Hematopoietic multipotent progenitor cell treated with erythropoietin and hydrocortisone succinate and interleukin-3 and kit ligand, for 17 days (in vitro differentiated cells): ENCODE data around the gene ARF3.

Source experiments
- DNase-seq: peaks from one replicate; pipeline ENCODE4 v3.0.0-alpha.2; 2015; ENCODE audit warnings: low spot score

The ARF3 gene

DNA sequence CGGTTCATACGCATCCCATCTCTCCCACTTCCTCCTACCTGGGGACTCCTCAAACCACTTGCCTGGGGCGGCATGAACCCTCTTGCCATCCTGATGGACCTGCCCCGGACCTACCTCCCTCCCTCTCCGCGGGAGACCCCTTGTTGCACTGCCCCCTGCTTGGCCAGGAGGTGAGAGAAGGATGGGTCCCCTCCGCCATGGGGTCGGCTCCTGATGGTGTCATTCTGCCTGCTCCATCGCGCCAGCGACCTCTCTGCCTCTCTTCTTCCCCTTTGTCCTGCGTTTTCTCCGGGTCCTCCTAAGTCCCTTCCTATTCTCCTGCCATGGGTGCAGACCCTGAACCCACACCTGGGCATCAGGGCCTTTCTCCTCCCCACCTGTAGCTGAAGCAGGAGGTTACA is 24.5 kb upstream of the ARF3 start:
- DNase-seq: no peak

DNA sequence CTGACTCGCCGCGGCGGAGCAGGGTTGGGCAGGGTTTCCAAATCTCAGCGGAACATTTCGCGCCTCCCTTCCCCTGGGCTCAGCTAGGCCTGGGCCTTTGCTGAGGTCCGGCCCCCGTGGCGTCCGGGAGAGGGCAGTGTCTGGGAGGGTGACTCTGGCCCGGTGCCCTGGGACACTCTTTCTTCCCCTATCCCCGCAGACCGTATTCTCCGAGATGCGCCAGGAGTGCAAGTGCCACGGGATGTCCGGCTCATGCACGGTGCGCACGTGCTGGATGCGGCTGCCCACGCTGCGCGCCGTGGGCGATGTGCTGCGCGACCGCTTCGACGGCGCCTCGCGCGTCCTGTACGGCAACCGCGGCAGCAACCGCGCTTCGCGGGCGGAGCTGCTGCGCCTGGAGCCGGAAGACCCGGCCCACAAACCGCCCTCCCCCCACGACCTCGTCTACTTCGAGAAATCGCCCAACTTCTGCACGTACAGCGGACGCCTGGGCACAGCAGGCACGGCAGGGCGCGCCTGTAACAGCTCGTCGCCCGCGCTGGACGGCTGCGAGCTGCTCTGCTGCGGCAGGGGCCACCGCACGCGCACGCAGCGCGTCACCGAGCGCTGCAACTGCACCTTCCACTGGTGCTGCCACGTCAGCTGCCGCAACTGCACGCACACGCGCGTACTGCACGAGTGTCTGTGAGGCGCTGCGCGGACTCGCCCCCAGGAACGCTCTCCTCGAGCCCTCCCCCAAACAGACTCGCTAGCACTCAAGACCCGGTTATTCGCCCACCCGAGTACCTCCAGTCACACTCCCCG is 23.9 kb upstream of the ARF3 start:
- no peak for DNase-seq

DNA sequence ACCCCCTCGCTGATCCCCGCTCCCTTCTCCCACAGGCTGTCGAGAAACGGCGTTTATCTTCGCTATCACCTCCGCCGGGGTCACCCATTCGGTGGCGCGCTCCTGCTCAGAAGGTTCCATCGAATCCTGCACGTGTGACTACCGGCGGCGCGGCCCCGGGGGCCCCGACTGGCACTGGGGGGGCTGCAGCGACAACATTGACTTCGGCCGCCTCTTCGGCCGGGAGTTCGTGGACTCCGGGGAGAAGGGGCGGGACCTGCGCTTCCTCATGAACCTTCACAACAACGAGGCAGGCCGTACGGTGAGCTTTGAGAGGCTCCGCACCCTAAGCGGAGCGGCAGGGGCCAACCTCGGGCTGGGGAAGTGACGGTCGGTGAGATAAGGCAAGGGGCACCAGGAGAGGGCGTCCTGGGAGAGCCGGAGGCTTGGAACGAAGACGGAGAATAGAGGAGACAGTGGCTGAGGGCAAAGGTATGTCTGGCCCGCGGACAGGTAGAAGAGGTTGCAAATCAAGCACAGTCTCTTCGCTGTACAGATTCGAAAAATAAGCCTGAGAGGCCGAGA is 23.2 kb upstream of the ARF3 start:
- no peak for DNase-seq

DNA sequence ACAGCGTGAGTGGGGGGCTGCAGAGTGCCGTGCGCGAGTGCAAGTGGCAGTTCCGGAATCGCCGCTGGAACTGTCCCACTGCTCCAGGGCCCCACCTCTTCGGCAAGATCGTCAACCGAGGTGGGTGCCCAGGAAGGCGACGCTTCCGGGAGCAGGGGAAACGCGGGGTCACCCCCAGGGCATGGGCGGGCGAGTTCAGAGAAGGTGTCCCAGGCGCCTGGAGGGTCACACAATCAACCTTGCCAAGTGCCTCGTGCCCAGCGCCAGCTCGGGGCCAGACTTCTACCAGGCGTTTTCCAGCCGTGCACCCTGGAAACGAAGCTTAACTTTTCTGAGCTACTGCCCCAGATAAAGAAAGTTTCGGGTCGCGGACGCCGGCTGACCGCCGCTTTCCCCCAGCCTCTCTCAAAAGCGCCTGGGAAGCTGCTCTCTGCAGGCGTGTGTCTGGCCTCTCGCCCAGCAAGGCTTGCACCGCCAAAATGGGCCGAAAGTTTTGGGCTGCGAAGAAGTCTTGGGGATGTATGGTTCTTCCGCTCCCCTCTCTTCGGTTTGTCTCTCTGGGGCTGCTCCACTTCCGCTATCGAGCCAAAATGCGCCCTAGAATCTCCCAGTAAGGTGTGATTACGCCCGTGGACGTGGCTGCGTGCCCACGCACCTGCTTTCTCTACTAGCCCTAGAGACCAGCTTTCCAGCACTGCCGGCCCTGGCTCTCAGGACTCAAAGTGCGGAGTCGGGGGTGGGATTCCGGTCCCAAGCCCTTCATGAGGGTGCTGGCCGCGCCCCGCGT is 22.5 kb upstream of the ARF3 start:
- DNase-seq: no peak

DNA sequence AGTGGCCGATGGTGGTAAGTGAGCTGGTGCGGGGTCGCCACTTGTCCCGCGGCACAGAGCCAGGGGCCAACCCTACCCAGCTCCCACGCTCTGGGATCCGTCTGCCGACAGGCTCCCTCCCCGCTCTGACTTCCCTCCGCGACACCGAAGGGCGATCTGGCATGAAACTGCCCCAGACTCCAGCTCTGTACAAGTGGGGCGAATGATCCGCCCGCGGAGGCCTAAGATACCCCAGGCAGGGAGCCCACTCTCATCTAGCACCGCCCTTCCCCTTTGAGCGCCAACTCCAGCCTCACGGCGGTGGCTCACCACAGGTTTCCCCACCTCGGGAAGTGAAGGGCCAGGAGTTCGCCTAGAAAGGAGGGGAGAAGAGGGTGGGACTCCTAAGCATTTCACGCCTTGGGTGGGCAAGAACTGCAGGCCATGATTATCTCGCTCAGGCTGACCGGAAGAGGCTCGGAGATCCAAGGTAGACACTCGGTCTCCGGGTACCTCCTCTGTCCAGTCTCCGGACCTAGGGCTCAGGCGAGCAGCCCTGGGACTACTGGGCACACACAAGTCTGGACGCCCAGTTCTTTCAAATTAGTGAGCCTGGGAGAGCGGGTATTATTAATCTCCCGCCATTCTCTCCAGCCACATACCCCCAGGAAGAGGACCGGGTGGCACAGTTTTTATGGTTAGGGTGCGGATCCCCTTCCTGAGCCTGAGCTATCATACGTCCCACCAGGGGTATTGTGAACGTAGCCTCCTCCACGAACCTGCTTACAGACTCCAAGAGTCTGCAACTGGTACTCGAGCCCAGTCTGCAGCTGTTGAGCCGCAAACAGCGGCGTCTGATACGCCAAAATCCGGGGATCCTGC is 21.7 kb upstream of the ARF3 start:
- no peak for DNase-seq

DNA sequence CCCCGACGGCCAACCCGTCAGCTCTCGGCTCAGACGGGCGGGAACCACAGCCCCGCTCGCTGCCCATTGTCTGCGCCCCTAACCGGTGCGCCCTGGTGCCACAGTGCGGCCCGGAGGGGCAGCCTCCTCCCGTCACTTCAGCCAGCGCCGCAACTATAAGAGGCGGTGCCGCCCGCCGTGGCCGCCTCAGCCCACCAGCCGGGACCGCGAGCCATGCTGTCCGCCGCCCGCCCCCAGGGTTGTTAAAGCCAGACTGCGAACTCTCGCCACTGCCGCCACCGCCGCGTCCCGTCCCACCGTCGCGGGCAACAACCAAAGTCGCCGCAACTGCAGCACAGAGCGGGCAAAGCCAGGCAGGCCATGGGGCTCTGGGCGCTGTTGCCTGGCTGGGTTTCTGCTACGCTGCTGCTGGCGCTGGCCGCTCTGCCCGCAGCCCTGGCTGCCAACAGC is 21.0 kb upstream of the ARF3 start, which contains the start of gene WNT1:
Gene WNT1 (plus strand): TSS at position 32 of the 450 bp plus-strand sequence. CDS start 329 bp downstream, at position 361.
- no peak for DNase-seq

DNA sequence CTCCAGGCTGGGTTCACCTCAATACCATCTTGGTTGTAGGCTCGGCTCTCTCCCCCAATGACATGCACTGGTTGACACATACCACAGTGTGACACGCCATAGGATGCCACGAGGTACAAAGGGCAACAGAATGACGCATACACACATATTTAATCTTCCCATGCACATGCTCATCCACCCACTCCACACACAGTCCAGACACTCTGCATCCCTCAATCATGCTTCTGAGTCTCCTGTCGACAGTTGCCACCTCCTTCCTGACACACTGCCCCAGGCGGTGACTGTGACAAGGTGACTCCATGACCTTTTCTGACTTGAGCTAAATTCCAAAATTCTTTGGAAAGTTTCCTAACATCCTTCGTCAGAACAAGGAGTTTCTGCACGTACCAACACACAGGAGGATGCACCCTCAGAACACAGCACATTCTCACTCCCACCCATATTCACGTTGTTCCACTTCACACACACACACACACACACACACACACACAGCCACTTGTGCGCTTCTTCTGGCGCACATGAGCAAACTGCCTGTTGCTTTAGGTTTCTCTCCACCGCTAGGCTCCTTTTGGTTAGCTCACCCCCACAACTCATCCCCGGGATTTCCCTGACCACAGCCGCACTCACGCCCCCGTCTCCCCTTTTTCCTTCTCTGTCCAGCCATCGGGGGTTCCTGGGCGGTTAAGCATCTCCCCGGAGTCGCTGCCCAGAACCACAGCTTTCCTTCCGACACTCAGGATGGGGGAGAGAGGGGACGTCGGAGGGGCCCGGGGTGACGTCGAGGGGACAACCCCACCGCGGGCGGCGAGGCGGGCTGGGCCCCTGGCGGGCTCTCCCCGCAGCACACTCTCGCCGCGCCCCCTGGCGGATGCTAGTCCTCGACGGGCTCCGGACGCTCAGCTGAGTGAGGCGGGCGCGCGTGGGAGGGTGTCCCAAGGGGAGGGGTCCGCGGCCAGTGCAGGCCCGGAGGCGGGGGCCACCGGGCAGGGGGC is 20.3 kb upstream of the ARF3 start:
- peak; percentile 32 for DNase-seq

DNA sequence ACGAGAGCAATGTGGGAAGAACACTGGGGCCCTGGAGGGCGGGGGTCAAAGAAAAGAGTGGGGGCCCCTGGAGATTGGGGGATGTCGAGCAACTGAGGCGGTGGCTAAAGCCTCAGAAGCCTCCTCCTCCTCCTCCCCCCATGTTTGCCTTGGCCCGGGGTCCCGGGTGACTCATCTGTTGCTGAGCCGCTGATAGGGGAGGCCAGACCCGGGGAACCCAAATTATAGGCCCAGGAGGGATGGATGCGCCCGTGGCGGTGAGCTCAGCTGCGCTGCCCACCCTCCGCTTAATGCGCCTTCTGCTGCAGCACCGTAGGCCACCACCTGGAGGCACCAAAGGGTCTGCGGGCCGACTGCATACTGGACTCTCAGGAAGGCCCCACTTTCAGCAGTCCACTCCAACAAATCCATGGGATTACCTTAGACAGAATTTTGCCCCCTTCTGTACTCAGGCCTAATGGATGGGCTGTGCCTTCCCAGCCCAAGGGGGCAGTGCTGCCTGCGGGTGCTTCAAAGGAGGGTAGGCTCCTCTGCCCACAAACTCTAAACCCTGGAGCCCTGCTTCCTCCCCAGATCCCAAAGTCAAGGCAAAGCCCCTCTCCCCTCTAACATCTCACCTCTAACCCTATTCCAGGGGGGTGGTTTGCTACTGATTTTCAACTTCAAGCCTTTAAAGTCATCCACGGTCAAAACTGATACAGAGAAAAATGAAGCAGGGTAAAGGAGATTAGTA is 16.8 kb upstream of the ARF3 start:
- DNase-seq: no peak

DNA sequence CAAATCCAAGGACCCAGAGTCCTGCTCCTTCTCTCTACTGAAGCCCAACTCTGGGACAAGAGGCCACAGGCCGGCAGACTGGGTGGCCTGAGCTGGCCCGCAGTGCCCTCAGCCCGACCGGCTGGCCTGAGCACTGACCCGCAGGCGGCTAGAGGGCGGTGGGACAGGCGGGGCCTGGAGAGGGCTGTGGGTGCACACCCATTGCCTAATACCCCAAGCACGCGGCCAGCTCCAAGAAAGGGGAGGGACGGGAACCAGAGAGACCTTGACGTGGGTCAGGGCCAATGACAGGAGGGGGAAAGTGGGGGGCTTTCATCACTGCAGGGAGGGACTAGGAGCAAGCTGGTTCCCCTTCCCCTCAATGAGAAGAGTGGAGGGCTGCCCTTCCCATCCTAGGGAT is 16.2 kb upstream of the ARF3 start:
- no peak for DNase-seq

DNA sequence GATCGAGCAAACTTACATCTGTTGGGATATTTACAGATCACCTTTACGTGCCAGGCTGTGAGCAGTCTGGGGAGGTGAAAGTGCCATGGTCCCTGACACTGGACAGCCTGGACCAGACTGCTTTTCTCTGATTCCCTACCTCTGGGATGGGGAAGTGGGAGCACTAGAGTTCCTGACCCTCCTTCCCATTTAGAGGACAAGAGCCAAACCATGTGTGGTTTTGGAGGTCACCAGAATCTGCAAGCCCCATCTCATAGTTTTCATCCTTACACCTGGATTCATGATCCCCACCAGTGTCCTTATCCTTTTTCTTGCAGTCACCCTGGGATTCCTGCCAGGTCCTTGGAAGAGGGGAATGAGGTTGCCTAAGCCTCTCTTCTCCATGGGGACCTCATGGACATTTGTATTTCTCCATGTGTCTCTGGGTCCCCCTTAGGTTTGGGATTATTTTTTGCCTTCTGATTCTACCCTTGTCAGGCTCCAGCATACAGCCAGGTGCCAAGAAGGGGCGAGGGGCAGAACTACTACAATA is 15.7 kb upstream of the ARF3 start:
- DNase-seq: no peak

DNA sequence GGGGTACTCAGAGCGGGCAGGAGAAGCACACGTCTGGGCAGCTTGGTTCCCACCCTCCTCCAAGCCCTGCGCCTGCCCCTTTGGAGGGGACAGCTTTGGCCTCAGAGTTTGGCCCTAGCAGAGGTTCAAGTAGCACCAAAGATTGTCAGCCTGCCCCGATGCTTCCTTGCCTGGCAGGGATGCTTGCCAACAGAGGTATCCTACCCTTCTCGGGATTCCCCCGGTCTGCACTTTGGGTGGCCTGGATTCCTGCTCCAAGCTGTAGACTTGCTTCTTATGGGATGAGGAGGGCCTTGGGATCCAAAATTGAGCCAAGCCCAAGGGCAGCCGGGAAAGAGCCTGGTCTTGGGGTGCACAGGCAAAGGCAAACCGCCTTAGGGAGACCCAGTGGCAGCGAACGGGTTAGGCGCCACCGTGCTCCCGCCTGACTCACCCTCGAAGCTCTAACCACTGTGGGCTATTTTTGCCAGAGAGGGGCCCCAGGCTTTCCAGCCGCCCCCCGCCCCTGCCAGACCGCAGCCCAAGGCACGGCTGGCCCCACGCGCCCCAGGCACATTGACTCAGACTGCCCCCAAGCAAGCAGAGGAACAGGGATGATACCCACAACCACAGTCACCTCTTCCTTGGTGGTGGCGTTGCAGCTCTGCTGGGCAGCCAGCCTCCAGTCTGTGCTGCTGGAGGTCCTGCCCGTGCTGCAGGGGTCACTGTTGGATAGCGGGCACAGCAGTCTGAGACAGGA is 15.1 kb upstream of the ARF3 start:
- DNase-seq: no peak

DNA sequence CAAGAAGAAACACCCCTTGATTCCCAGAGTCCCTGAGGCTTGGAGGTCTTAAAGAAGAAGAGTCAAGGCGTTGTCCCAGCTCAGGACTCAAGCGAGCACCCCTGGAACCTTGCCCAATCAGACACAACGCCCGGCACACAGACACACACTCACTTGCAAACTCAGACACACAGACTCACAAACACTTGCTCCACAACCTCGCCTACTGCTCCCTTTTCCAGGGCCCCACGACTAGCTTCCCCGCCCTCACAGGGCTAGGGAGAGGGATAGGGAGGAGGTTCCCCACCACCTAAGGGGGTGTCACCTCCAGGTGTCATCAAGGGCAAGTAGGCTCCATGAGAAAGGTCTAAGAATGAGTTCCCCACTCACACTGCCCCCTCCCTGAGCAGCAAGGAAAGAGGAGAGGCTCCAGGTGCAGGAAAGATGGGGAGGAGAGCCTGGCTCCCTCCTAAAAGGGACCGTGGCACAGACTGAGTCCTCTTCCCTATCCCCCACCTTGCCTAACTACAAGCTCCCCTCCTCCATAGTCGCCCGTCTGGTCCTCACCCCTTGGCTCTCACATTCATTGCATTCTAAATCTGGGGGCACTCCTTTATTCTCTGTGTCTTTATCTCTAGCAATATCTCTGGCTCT is 13.5 kb upstream of the ARF3 start:
- DNase-seq: no peak

DNA sequence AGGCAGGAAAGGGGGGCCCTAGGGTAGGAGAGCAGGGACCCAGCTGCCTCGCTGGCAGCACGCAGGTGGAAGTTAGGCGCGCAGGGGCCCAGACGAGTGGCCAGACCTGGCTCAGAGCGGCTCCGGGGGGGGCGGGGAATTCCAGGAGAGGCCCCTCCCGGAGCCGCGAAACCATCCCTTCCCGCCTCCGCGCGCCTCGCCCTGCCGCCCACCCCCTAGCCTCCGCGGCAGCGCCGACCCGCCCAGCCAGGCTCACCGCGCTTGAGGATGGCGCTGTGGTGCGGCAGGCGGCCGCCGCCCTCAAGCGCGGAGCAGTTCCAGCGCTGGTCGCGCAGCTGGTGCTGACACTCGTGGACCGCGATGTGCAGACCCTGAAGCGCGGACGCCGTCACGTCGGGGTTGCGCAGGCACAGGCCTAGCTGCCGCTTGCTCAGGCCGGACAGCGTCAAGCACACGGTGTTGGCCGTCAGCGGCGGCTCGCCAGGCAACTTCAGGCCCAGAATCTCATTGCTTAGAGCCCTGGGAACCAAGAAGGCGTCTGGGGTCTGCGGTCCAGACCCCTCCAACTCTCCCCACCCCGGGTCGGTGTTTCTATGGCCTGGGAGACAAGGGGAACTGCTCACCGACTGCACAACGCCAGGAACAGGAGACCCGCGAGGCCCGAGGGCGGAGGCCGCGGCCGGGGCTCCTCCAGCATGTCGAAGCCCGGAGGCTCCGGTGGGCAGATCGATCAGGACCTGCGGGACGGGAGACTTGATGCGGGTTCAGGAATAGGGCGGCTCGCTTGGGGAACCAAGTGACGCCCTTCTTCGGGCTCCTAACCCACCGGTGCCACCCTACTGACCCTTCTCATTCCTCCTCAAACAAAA is 12.8 kb upstream of the ARF3 start:
- no peak for DNase-seq

DNA sequence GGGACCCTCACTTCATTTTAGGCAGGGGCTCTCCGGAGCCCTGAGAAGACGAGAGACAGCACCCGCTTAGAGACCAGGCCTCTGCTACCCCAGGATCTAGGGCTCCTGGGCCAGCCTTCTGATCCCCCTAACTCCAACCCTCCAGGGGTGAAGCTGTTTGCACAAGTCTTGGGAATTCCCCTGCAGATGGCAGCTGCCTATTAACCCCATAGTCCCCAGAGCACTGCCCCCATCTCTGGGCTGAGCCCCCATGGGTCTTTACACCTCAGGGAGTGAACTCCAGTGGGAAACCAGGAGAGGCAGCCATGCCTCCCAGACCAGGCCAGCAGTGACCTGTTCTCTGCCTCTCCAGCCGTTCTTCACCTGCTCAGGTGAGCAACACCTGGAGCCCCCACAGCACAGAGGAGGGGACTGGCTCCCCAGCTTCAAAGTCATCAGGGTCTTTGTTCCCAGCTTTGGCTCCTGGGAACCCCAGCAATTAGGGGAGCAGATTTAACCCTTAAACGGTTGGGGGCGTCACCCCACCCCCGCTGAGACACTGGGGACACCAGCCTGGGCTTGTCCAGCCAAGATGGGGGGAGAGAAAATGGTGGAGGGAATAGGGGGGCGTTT is 12.0 kb upstream of the ARF3 start:
- no peak for DNase-seq

DNA sequence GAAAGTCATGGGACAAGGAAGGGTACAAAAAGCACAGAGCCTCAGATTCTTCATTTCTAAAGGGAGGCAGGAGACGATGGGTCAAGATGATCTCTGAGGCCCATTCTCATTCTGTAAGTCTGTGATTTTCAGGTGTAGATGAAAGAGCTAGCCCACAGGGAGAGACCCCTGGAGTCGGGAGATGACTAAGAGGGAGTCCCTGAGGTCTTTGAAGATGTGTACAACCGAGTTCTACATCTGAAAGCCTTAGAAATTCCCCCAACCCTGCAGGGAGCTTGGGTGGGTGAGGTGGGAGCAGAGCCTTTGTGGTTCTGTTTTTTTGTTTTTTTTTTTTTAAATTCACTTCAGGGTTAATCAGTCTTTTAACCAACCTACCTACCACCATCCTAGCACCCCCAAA is 11.2 kb upstream of the ARF3 start:
- no peak for DNase-seq

DNA sequence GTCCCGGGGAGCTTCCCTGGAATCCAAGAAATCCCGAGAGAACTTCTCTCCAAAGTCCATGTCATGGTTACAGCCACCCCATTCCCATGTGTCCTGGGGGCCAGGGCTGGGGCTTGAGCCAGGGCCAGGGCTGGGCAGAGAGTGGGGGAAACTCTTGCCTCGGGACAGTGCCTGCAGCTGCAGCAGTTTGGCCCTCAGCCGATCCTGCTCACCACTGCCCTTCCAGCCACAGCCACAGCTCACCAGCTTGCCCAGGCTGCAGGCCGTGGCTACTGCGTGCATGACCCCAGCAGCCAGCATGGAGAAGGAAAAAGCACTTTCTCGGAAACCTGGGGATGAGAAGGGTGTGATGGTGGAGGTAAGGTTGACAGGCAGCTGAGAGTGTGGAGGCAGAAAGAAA is 10.7 kb upstream of the ARF3 start:
- DNase-seq: no peak
